OCI-LY3 (cell line): ENCODE results near the gene ZPR1.

Experiments used
- EZH2phosphoT487 ChIP-seq: fragments of 200-600 bp; shearing (Covaris generic); IDR thresholded peaks from 2 replicates; pipeline ENCODE4 v1.6.1; 2018; ENCODE audit warnings: antibody characterized with exemption, mixed run types, low read depth
- TF ChIP-seq, protein P1 (sequence below): fragments of 200-600, 300-600 bp; sonication (generic); IDR thresholded peaks from 2 replicates; pipeline ENCODE4 v1.5.1; 2014; ENCODE audit warnings: antibody characterized with exemption, low read length, low read depth

DNA sequence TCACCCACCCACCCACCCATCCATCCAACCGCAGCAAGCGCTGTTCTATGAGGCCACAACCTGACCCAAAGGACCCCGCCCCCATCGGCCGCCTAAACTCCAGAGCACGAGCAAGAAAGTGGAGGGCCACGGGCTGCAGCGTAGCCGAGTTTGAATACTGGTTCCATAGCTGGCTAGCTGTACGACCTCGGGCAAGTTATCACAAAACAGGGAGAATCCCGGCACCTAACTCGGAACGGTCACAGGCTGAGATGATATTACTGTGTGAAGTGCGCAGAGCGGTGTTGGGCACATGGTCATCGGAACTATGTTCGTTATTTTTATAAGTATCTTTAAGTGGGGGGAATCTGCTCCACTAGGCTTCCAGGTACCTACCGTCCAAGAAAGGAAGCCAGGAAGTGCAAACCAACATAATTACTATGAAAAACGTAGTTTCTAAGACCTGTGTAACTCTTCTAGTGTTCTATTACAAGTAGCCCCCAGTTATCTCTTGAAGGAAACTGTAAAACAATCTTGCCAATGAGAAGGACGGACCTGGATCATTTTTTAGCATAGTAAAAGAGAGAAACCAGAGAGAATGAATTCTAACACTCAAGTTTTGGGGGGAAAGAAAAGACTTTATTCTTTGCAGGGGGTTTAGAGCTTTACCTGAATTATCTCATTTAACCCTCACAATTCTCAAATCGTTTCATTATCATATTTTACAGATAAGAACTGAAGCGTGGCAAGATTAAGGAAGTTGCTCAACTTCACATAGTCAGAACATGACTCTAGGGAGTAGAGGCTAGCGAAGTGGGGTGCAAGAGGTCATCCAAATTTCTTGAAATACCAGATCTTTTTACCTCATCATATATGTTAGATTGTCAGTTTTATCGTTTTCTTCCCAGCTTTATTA is 14.4 kb downstream of the ZPR1 start:
- TF ChIP-seq, protein P1, sequence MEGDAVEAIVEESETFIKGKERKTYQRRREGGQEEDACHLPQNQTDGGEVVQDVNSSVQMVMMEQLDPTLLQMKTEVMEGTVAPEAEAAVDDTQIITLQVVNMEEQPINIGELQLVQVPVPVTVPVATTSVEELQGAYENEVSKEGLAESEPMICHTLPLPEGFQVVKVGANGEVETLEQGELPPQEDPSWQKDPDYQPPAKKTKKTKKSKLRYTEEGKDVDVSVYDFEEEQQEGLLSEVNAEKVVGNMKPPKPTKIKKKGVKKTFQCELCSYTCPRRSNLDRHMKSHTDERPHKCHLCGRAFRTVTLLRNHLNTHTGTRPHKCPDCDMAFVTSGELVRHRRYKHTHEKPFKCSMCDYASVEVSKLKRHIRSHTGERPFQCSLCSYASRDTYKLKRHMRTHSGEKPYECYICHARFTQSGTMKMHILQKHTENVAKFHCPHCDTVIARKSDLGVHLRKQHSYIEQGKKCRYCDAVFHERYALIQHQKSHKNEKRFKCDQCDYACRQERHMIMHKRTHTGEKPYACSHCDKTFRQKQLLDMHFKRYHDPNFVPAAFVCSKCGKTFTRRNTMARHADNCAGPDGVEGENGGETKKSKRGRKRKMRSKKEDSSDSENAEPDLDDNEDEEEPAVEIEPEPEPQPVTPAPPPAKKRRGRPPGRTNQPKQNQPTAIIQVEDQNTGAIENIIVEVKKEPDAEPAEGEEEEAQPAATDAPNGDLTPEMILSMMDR = no peak
- no peak for TF ChIP-seq EZH2phosphoT487
